Left lung (tissue), 10 donors: ENCODE measurements around the gene RBMX. TPM values are rescaled to one million over a fixed set of nuclear protein-coding genes. Genes with fewer than 3 reads are reported as not detected.

Source experiments
- ATAC-seq: fragments of 200-7000 bp; cut with Tn5 transposase; one replicate; pipeline ENCODE4 v1.9.1; 2020; ENCODE audit warnings: moderate library complexity
- DNase-seq, 4 donors: peaks; one replicate each; pipeline ENCODE4 v3.0.0-alpha.2; 2013 to 2020
- H3K27ac ChIP-seq, 2 donors: fragments of 200-600 bp; sonication (generic) in 1 of 2; one replicate each; pipeline versions ENCODE4 v1.5.0 to v1.8.0; 2020 to 2021
- H3K27me3 ChIP-seq, 2 donors: fragments of 200-600 bp; sonication (generic) in 1 of 2; one replicate each; pipeline versions ENCODE4 v1.5.0 to v1.8.0; 2020 to 2021
- H3K36me3 ChIP-seq, 2 donors: fragments of 200-600 bp; sonication (generic) in 1 of 2; one replicate each; pipeline versions ENCODE4 v1.5.0 to v1.8.0; 2020 to 2021
- H3K4me1 ChIP-seq, 2 donors: fragments of 200-600 bp; one replicate each; pipeline ENCODE4 v1.8.0; 2021
- H3K4me3 ChIP-seq, 2 donors: fragments of 200-600 bp; sonication (generic) in 1 of 2; one replicate each; pipeline versions ENCODE4 v1.5.0 to v1.8.0; 2020 to 2021; ENCODE audit warnings: mild to moderate bottlenecking in 1 of 2
- H3K9me3 ChIP-seq, 2 donors: fragments of 200-600 bp; sonication (generic) in 1 of 2; one replicate each; pipeline versions ENCODE4 v1.5.0 to v1.8.0; 2020 to 2021
- CTCF ChIP-seq, 2 donors: fragments of 200-600 bp; sonication (generic) in 1 of 2; IDR thresholded peaks; one replicate each; pipeline versions ENCODE4 v1.5.0 to v1.8.0; 2021; ENCODE audit warnings: antibody characterized with exemption in 2 of 2
- intact Hi-C, 2 donors: fragments of 100-400 bp; cut with DNase I; formaldehyde crosslinking; loops; one replicate each; pipeline versions ENCODE4 v1.11.2 to v1.14.2; 2022
- polyA plus RNA-seq, 6 donors: library from polyadenylated mRNA; unstranded; fragments of 120-200 nt; gene quantifications; one replicate each; pipeline ENCODE4 v1.2.1, GENCODE V29; 2013; ENCODE audit not compliant: insufficient read length in 6 of 6
- total RNA-seq, 2 donors: library from RNA; stranded (reverse); fragmentation: NEBNext Ultra II Directional; extraction: Animal tissue kit (Norgen Biotek cat#: 25700); gene quantifications; one replicate each; pipeline ENCODE4 v1.2.1, GENCODE V29; 2021
- donor health status: DM: no; HTN: yes; CAD: no.
- donor health status: DM: no; HTN: no; CAD: no.

Gene RBMX
- total and polyA plus RNA-seq, 8 donors, result 102 to 528 (median 432) TPM

- Histone ChIP-seq H3K4me3 (no peak overlapping the region), H3K27me3 (no peaks in the 10 kb centered on the region), H3K36me3 (peaks cover 0 to 64% of the 10 kb centered on the region in 2 donors), H3K27ac (no peak overlapping the region), H3K4me1 (peaks cover 0 to 9% of the 10 kb centered on the region in 2 donors), H3K9me3 (no peaks in the 10 kb centered on the region)
- ATAC-seq, result no peak
- DNase-seq, result no peak
- no peak for TF ChIP-seq CTCF (IDR thresholded peaks at IDR 0.05)
- intact Hi-C loops, result no loop called here
These were observed 12.1 kb downstream of the RBMX start for GRCh38 chrX:136868283-136869055.

GRCh38 chrX:136867518-136867917 lies 13.0 kb downstream of the RBMX start:
- peaks cover 0 to 60% of the 10 kb centered on the region in 2 donors for H3K36me3 ChIP-seq
- H3K4me1 ChIP-seq, result peaks cover 0 to 9% of the 10 kb centered on the region in 2 donors
- TF ChIP-seq CTCF (IDR thresholded peaks at IDR 0.05), result no peak
- peak overlapping the region in 1 of 2 donors; percentile 13 for H3K27ac ChIP-seq
- DNase-seq (peak in 2 of 4 donors; percentile 30 to 46), ATAC-seq (peak; percentile 55)
- no peaks in the 10 kb centered on the region for H3K9me3 ChIP-seq
- intact Hi-C loops, result no loop called here
- H3K4me3 ChIP-seq, result no peak overlapping the region
- no peaks in the 10 kb centered on the region for H3K27me3 ChIP-seq

GRCh38 chrX:136867096-136867491 lies 13.4 kb downstream of the RBMX start:
- Histone ChIP-seq H3K36me3 (peaks cover 0 to 56% of the 10 kb centered on the region in 2 donors), H3K9me3 (no peaks in the 10 kb centered on the region), H3K4me1 (peaks cover 0 to 9% of the 10 kb centered on the region in 2 donors), H3K27me3 (no peaks in the 10 kb centered on the region), H3K4me3 (no peak overlapping the region), H3K27ac (peak overlapping the region in 1 of 2 donors; percentile 13)
- DNase-seq (peak in 2 of 4 donors; percentile 69 to 76), ATAC-seq (peak; percentile 60)
- no peak for TF ChIP-seq CTCF (IDR thresholded peaks at IDR 0.05)
- intact Hi-C loops, result no loop called here

- Histone ChIP-seq H3K36me3 (peaks cover 0 to 54% of the 10 kb centered on the region in 2 donors), H3K9me3 (no peaks in the 10 kb centered on the region), H3K27me3 (no peaks in the 10 kb centered on the region), H3K4me1 (peaks cover 0 to 9% of the 10 kb centered on the region in 2 donors), H3K27ac (no peak overlapping the region), H3K4me3 (no peak overlapping the region)
- intact Hi-C loops, result no loop called here
- ATAC-seq, result peak; percentile 76
- TF ChIP-seq CTCF (IDR thresholded peaks at IDR 0.05), result no peak
- no peak for DNase-seq
These were observed 14.0 kb downstream of the RBMX start for GRCh38 chrX:136866337-136867095.
